OCI-LY1 (cell line): ENCODE results near the gene CHGA.

Experiments used
- H2AFZ ChIP-seq: fragments of 200-600 bp; sonication (generic), shearing (Covaris generic); 2 replicates; pipeline ENCODE4 v1.6.0; 2014; ENCODE audit warnings: antibody characterized with exemption, mild to moderate bottlenecking, low read length
- H3F3A ChIP-seq: fragments of 200-600 bp; sonication (generic), shearing (Covaris generic); 2 replicates; pipeline ENCODE4 v1.6.0; 2014; ENCODE audit warnings: mild to moderate bottlenecking, antibody characterized with exemption, low read length, moderate library complexity; ENCODE audit not compliant: insufficient read depth
- H3K27ac ChIP-seq: fragments of 200-600 bp; sonication (generic); 2 replicates; pipeline ENCODE4 v1.5.1; 2014; ENCODE audit warnings: low read length, mixed run types, mild to moderate bottlenecking, low read depth; ENCODE audit not compliant: poor library complexity, severe bottlenecking
- H3K27me3 ChIP-seq: fragments of 200-600 bp; sonication (generic); 2 replicates; pipeline ENCODE4 v1.6.0; 2014; ENCODE audit warnings: antibody characterized with exemption, mild to moderate bottlenecking, low read length, moderate library complexity; ENCODE audit not compliant: insufficient read depth
- H3K36me3 ChIP-seq: fragments of 200-600 bp; sonication (generic); 2 replicates; pipeline ENCODE4 v1.6.1; 2014; ENCODE audit warnings: mild to moderate bottlenecking, antibody characterized with exemption, low read length, moderate library complexity, mixed read lengths; ENCODE audit not compliant: insufficient read depth
- H3K4me1 ChIP-seq: fragments of 200-600 bp; sonication (generic); 2 replicates; pipeline ENCODE4 v1.5.1; 2014; ENCODE audit warnings: mild to moderate bottlenecking, low read length, moderate library complexity; ENCODE audit not compliant: insufficient read depth, severe bottlenecking
- H3K4me2 ChIP-seq: fragments of 200-600 bp; sonication (generic), shearing (Covaris generic); 2 replicates; pipeline ENCODE4 v1.6.1; 2014; ENCODE audit warnings: low read length
- H3K4me3 ChIP-seq: fragments of 200-600 bp; sonication (generic); 2 replicates; pipeline ENCODE4 v1.5.1; 2014; ENCODE audit warnings: low read length, low read depth, mild to moderate bottlenecking, mixed read lengths; ENCODE audit not compliant: poor library complexity, severe bottlenecking
- H3K79me2 ChIP-seq: fragments of 200-600 bp; shearing (Covaris generic); 2 replicates; pipeline ENCODE4 v1.6.1; 2016; ENCODE audit warnings: mixed run types, low read length, mixed read lengths; ENCODE audit not compliant: insufficient read depth
- H3K9ac ChIP-seq: fragments of 200-600 bp; sonication (generic), shearing (Covaris generic); 2 replicates; pipeline ENCODE4 v1.6.1; 2014; ENCODE audit warnings: mild to moderate bottlenecking, low read length, mixed read lengths
- H3K9me2 ChIP-seq: fragments of 200-600 bp; sonication (generic), shearing (Covaris generic); 2 replicates; pipeline ENCODE4 v1.6.1; 2014; ENCODE audit warnings: low read depth, mild to moderate bottlenecking, low read length, mixed read lengths
- H3K9me3 ChIP-seq: fragments of 200-600 bp; shearing (Covaris generic); 2 replicates; pipeline ENCODE4 v1.6.1; 2014; ENCODE audit warnings: low read length, mixed read lengths
- H4K20me1 ChIP-seq: fragments of 200-600 bp; sonication (generic), shearing (Covaris generic); 2 replicates; pipeline ENCODE4 v1.6.0; 2016; ENCODE audit warnings: mild to moderate bottlenecking, low read length; ENCODE audit not compliant: insufficient read depth
- CTCF ChIP-seq: fragments of 200-600 bp; sonication (generic), shearing (Covaris generic); IDR thresholded peaks from 2 replicates; pipeline ENCODE4 v1.5.1; 2017; ENCODE audit warnings: mild to moderate bottlenecking, antibody characterized with exemption, low read length, moderate library complexity, mixed read lengths
- EZH2 ChIP-seq: fragments of 200-600 bp; sonication (generic), shearing (Covaris generic); IDR thresholded peaks from 2 replicates; pipeline ENCODE4 v1.8.0; 2017; ENCODE audit warnings: borderline replicate concordance, mixed run types, mild to moderate bottlenecking, antibody characterized with exemption, low read length, moderate library complexity, mixed read lengths

CHGA gene

GRCh38 chr14:92950773-92951172, 27.8 kb downstream of the CHGA start:
- H3K4me1 ChIP-seq: no peaks in the 10 kb centered on the region
- no peak overlapping the region for H3K27ac ChIP-seq

GRCh38 chr14:92951261-92951660, 28.3 kb downstream of the CHGA start:
- H3K4me2 ChIP-seq: no peak overlapping the region
- H3K9me3 ChIP-seq: no peaks in the 10 kb centered on the region
- H3K9me2 ChIP-seq: no peaks in the 10 kb centered on the region
- no peaks in the 10 kb centered on the region for H3K79me2 ChIP-seq
- H3K4me1 ChIP-seq: no peaks in the 10 kb centered on the region
- no peak overlapping the region for H3K4me3 ChIP-seq
- TF ChIP-seq EZH2 (no peak), CTCF (no peak)
- no peaks in the 10 kb centered on the region for H3K36me3 ChIP-seq
- H4K20me1 ChIP-seq: no peaks in the 10 kb centered on the region
- no peaks in the 10 kb centered on the region for H3K27me3 ChIP-seq
- H3F3A ChIP-seq: no peaks in the 10 kb centered on the region
- H2AFZ ChIP-seq: no peak overlapping the region
- no peak overlapping the region for H3K27ac ChIP-seq
- no peak overlapping the region for H3K9ac ChIP-seq

More at GRCh38 chr14:92950773-92951172, 27.8 kb downstream of the CHGA start:
- Histone ChIP-seq H3K79me2 (no peaks in the 10 kb centered on the region), H3K4me3 (no peak overlapping the region), H3K27me3 (no peaks in the 10 kb centered on the region), H3F3A (no peaks in the 10 kb centered on the region), H3K9me3 (no peaks in the 10 kb centered on the region), H4K20me1 (no peaks in the 10 kb centered on the region), H3K9me2 (no peaks in the 10 kb centered on the region), H3K4me2 (no peak overlapping the region), H2AFZ (no peak overlapping the region), H3K9ac (no peak overlapping the region), H3K36me3 (no peaks in the 10 kb centered on the region)
- TF ChIP-seq CTCF: no peak
- no peak for TF ChIP-seq EZH2

GRCh38 chr14:92951912-92952471, 29.0 kb downstream of the CHGA start:
- H3K4me1 ChIP-seq: no peaks in the 10 kb centered on the region
- no peaks in the 10 kb centered on the region for H3K27me3 ChIP-seq
- H3K27ac ChIP-seq: no peak overlapping the region
- no peaks in the 10 kb centered on the region for H3K36me3 ChIP-seq
- no peak overlapping the region for H3K4me2 ChIP-seq
- no peak overlapping the region for H3K4me3 ChIP-seq
- H4K20me1 ChIP-seq: no peaks in the 10 kb centered on the region
- H3K9ac ChIP-seq: no peak overlapping the region
- peak; percentile 92 for TF ChIP-seq CTCF
- no peak for TF ChIP-seq EZH2
- no peaks in the 10 kb centered on the region for H3K9me2 ChIP-seq
- H2AFZ ChIP-seq: no peak overlapping the region
- no peaks in the 10 kb centered on the region for H3K9me3 ChIP-seq
- H3F3A ChIP-seq: no peaks in the 10 kb centered on the region
- H3K79me2 ChIP-seq: no peaks in the 10 kb centered on the region
